ENCODE data around the gene CEBPA.

CEBPA gene

DNA sequence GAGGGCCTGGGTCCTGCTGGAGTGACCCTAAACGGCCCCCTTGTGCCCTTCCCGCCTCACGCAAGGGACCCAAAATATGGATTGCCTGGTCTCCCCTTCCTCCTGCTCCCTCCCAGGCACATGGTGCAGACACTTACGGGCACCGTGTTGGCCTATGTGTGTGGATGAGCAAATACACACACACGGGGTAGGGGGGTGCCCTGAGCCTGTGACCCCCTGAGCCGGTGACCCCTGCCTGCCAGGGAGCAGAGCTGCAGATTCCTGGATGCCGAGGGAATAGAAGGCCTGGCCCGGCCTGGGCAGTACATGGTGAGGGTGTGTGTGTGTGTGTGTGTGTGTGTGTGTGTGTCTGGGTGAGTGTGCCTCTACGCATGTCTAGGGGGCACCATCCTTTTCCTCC lies 33.3 kb downstream of the CEBPA start:
- TF ChIP-seq Cebpa-rat (IDR thresholded peaks at IDR 0.05) = no peak
- peak overlapping the region; percentile 75 to 90 (median 83) for H3K27ac ChIP-seq

DNA sequence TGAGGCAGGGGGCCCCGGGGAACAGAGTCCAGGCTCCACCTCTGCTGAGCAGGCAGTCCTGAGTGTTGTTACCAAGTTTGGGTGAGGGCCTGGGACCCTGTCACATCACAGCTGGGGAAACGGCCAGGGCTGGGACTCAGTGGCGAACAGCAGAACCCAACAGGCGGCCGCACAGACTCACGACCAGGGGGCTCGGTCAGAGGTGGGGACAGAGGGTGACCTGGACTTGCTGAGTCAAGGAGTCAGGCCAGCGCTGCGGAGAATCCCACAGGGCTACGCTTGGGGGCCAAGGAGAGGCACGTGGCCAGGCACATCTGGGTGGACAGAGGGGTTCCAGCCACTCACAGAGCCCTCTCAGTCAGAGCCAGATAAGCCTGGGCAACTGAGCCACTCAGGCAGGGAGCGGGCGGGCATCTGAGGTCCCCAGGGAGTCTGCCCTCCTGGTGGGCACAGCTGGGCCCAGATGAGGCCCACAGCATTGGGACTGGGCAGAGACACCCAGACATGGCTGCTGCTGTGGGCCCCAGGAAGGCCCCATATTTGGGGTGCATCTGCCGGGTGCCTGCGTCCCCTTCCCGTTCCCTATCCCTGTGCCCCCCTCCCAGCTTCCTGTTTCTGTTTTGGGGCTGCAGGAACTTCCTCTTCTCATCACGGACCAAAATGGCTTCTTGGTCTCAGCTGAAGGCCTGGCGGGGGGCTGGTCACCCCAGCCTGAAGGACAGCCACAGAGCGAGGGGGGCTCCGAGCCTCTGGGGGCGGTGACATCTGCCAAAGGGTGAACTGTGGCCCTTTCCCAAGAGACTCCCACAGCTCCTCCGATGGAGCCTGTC lies 34.0 kb downstream of the CEBPA start:
- Histone ChIP-seq H3K36me3 (no peaks in the 10 kb centered on the region), H3K4me3 (peak overlapping the region in 6 of 10 experiments; percentile 0 to 20 (median 10); a peak in 5 of 20 replicates), H3K27me3 (no peaks in the 10 kb centered on the region), H3K9me3 (replicated peaks in 1 of 11) (no peaks in the 10 kb centered on the region), H3K4me2 (peak overlapping the region; percentile 79 to 95 (median 86)), H4K20me1 (no peaks in the 10 kb centered on the region), H3K27ac (peak overlapping the region; percentile 75 to 90 (median 83)), H3K4me1 (peaks cover 71 to 100% (median 93%) of the 10 kb centered on the region in 10 experiments), H3K9ac (peak overlapping the region; percentile 20 to 75 (median 66); a peak in 21 of 22 replicates)
- TF ChIP-seq Cebpa-rat (IDR thresholded peaks at IDR 0.05) = no peak

More for the DNA sequence above, 33.3 kb downstream of the CEBPA start:
- no peaks in the 10 kb centered on the region for H3K9me3 ChIP-seq (replicated peaks in 1 of 11)
- no peaks in the 10 kb centered on the region for H4K20me1 ChIP-seq
- H3K4me2 ChIP-seq = peak overlapping the region; percentile 79 to 95 (median 86)
- H3K4me3 ChIP-seq = peak overlapping the region in 4 of 10 experiments; percentile 8 to 20 (median 12); a peak in 3 of 20 replicates
- H3K36me3 ChIP-seq = no peaks in the 10 kb centered on the region
- peaks cover 75 to 100% (median 94%) of the 10 kb centered on the region in 10 experiments for H3K4me1 ChIP-seq
- H3K27me3 ChIP-seq = no peaks in the 10 kb centered on the region
- peak overlapping the region; percentile 36 to 75 (median 66); a peak in 20 of 22 replicates for H3K9ac ChIP-seq

DNA sequence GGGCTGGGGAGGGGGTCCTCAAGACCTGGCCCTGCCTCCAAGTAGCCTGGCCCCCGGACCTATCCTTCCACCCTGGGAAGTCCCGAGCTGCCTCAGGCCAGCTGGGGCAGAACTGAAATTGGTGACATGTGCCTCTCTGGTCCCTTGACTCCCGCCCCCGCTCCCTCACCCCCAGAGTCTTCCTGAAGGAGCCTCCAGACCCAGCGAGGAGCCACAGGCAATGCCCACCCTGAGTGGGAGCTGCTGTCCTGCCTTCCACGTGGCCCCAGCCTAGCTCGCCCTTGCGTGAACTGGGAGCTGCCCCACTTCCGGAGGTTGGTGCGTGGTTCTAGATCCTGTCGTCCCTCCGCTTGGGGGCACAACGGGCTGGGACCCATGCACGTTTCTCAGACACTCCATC lies 34.6 kb downstream of the CEBPA start:
- peak overlapping the region in 4 of 10 experiments; percentile 4 to 13 (median 8); a peak in 4 of 20 replicates for H3K4me3 ChIP-seq
- no peaks in the 10 kb centered on the region for H3K27me3 ChIP-seq
- no peaks in the 10 kb centered on the region for H4K20me1 ChIP-seq
- H3K4me2 ChIP-seq = peak overlapping the region; percentile 79 to 95 (median 86)
- no peaks in the 10 kb centered on the region for H3K36me3 ChIP-seq
- no peaks in the 10 kb centered on the region for H3K9me3 ChIP-seq (replicated peaks in 1 of 11)
- H3K9ac ChIP-seq = peak overlapping the region; percentile 20 to 75 (median 66); a peak in 21 of 22 replicates
- peak overlapping the region; percentile 75 to 90 (median 83) for H3K27ac ChIP-seq
- TF ChIP-seq Cebpa-rat (IDR thresholded peaks at IDR 0.05) = no peak
- H3K4me1 ChIP-seq = peaks cover 67 to 100% (median 93%) of the 10 kb centered on the region in 10 experiments

DNA sequence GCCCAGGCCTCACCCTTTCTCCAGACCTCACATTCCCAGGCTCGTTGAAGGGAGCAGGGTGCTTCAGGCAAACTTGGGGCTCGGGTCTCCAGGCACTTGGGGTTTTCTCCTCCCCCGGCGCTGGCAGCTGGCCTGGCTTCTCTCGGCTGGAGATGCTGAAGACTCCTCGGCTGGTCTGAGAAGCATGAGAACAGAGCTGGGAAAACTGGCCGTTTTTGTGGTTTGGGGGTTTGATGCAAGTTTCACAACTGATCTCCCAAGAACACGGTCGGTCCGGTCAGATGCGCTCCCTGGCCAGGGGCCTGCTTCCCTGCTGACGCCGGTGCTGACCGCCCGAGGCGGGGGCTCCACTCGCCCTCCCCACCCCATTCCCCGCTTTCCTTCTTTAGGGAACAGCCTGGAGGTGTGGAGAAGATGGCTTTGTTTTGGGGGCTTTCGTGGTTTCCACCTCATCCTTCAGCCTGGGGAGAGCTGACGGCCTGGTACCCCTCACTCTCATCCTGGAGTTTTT lies 35.3 kb downstream of the CEBPA start:
- no peaks in the 10 kb centered on the region for H4K20me1 ChIP-seq

DNA sequence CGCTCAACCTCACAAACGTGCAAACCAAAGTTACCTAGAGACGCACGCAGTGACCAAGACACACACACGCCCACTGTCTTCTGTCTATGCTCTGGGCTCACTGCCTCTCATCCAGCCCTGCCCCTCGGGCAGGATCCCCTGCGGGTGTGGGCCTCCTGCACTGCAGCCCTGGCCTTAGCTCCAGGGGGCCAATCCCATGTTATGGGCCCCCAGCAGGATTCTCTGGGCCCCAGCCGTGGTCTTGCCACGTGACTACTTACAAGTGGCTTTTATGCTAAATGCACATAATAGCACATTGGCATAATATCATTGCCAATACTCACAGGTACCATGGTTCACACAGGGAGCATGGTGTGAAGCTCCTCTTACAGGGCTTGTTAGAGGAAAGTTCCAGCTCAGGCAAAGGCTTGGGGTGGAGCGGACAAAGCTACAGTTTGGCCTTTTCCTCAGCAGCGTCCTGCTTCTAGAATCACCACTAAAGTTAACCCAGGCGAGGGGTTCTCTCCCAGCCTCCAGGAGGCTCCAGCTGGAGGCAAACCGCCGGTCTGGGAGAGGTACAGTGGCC lies 37.4 kb downstream of the CEBPA start:
- no peaks in the 10 kb centered on the region for H3K27me3 ChIP-seq
- no peaks in the 10 kb centered on the region for H3K9me3 ChIP-seq (replicated peaks in 1 of 11)
- H3K27ac ChIP-seq = peak overlapping the region in 3 of 11 experiments; percentile 15 to 25 (median 23); a peak in 3 of 22 replicates
- H3K9ac ChIP-seq = no peak overlapping the region
- no peak for TF ChIP-seq Cebpa-rat (IDR thresholded peaks at IDR 0.05)
- H3K36me3 ChIP-seq = no peaks in the 10 kb centered on the region
- H3K4me2 ChIP-seq = peak overlapping the region in 10 of 11 experiments; percentile 2 to 97 (median 40); a peak in 12 of 22 replicates
- no peaks in the 10 kb centered on the region for H4K20me1 ChIP-seq
- H3K4me3 ChIP-seq = no peak overlapping the region
- H3K4me1 ChIP-seq = peaks cover 62 to 100% (median 99%) of the 10 kb centered on the region in 10 experiments

More for the DNA sequence above, 35.3 kb downstream of the CEBPA start:
- H3K4me1 ChIP-seq = peaks cover 62 to 100% (median 94%) of the 10 kb centered on the region in 10 experiments
- H3K4me3 ChIP-seq = no peak overlapping the region
- no peaks in the 10 kb centered on the region for H3K9me3 ChIP-seq (replicated peaks in 1 of 11)
- H3K4me2 ChIP-seq = peak overlapping the region; percentile 79 to 95 (median 86)
- no peaks in the 10 kb centered on the region for H3K27me3 ChIP-seq
- H3K27ac ChIP-seq = peak overlapping the region; percentile 75 to 90 (median 83); a peak in 20 of 22 replicates
- TF ChIP-seq Cebpa-rat (IDR thresholded peaks at IDR 0.05) = no peak
- H3K9ac ChIP-seq = peak overlapping the region; percentile 20 to 75 (median 66); a peak in 19 of 22 replicates
- no peaks in the 10 kb centered on the region for H3K36me3 ChIP-seq

DNA sequence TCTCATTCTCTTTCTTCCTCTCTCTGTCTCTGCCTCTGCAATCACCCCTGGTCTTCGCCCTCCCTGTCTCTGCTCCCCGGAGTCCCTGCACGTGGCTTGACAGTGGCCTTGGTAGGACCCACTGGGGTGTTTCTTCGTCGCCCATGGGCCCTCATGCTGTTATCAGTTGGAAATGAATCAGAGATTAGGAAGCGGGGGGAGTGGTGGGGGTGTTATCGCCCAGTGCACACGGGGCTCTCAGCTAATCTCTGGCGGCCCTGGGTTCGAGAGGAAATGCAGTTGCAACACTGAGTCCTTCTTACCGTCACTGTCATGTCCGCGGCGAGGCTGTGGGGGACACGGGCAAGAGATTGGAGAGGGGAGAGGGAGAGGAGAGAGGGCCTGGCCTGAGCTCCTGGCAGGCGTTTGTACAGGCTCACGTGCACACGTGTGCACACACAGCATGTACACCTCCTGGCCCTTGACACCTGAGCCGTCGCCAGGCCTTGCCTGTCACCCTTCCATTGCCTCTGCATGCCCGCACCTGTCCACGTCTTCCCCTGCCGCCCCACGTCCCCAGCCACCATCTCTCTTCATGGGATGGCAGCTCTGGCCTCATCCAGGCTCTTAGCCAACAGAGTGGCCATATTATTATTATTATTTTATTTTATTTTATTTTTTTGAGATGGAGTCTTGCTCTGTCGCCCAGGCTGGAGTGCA lies 38.9 kb downstream of the CEBPA start:
- H3K9ac ChIP-seq = no peak overlapping the region
- peaks cover 0 to 3% (median 0%) of the 10 kb centered on the region in 11 experiments; a peak in 1 of 22 replicates for H3K9me3 ChIP-seq (replicated peaks in 1 of 11)
- H4K20me1 ChIP-seq = no peaks in the 10 kb centered on the region
- TF ChIP-seq Cebpa-rat (IDR thresholded peaks at IDR 0.05) = peak in 1 of 11 experiments; percentile 31; a peak in 1 of 22 replicates
- peak overlapping the region in 6 of 11 experiments; percentile 3 to 37 (median 18); a peak in 6 of 22 replicates for H3K27ac ChIP-seq
- H3K4me3 ChIP-seq = no peak overlapping the region
- peak overlapping the region; percentile 38 to 99 (median 96); a peak in 21 of 22 replicates for H3K4me2 ChIP-seq
- H3K4me1 ChIP-seq = peaks cover 57 to 100% (median 94%) of the 10 kb centered on the region in 10 experiments
- no peaks in the 10 kb centered on the region for H3K27me3 ChIP-seq
- H3K36me3 ChIP-seq = no peaks in the 10 kb centered on the region

DNA sequence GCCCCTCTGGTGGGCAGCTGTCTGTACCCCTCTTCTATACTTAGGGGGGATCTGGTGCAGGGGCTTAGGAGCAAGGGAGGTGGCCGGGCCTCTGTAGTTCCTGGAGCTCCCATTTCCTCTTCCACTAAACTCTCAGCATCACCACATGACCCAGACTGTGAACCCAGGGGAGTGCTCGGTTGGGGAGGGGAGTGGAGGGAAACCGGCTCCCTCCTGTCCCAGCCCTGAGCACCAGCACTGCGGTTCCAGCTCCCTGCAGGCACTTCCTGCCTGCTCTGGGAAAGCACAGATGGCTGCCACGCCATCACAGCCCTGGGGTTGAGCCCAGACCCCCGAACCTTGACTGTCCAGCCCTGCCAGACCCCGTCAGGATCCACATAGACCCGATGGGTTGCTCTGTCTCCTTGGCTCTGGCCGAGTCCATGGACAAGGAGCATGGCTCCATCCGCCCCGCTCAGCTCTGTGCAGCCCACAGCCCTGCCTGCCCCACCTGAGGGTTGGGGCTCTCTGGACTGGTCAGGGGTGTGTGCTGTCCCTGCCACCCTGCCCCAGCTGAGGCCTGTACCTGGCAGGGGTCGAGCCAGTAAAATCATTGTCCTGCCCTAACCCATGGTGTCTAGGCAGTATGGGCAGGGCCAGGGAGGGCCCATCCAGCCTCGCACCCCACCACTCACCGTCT lies 40.7 kb downstream of the CEBPA start:
- peak overlapping the region; percentile 56 to 84 (median 80); a peak in 21 of 22 replicates for H3K27ac ChIP-seq
- H3K9me3 ChIP-seq (replicated peaks in 1 of 11) = peaks cover 0 to 9% (median 4%) of the 10 kb centered on the region in 11 experiments; a peak in 8 of 22 replicates
- no peak for TF ChIP-seq Cebpa-rat (IDR thresholded peaks at IDR 0.05)
- H3K4me1 ChIP-seq = peaks cover 38 to 82% (median 76%) of the 10 kb centered on the region in 10 experiments
- H3K36me3 ChIP-seq = no peaks in the 10 kb centered on the region
- no peaks in the 10 kb centered on the region for H3K27me3 ChIP-seq
- peak overlapping the region; percentile 39 to 74 (median 66); a peak in 19 of 22 replicates for H3K9ac ChIP-seq
- peak overlapping the region; percentile 89 to 99 (median 96) for H3K4me2 ChIP-seq
- H3K4me3 ChIP-seq = peak overlapping the region in 8 of 10 experiments; percentile 11 to 48 (median 36); a peak in 9 of 20 replicates
- no peaks in the 10 kb centered on the region for H4K20me1 ChIP-seq

All from BLaER1 treated with 17β-estradiol and CSF1 and Interleukin-3, amounts not matched to agents 10 nM and 100 nM (cell line).